ENCODE data around the gene ARHGDIB.

Gene ARHGDIB

GRCh38 chr12:14953752-14954151, 7.6 kb downstream of the ARHGDIB start:
- DNase-seq, result no peak

- peak; percentile 93 for DNase-seq
These were observed 9.0 kb downstream of the ARHGDIB start for GRCh38 chr12:14952299-14952921.

GRCh38 chr12:14951851-14952250, 9.6 kb downstream of the ARHGDIB start:
- no peak for DNase-seq

GRCh38 chr12:14950982-14951746, 10.2 kb downstream of the ARHGDIB start:
- peak; percentile 68 for DNase-seq

GRCh38 chr12:14950421-14950820, 11.0 kb downstream of the ARHGDIB start:
- no peak for DNase-seq

GRCh38 chr12:14949631-14950030, 11.8 kb downstream of the ARHGDIB start:
- DNase-seq, result no peak

GRCh38 chr12:14948672-14949071, 12.7 kb downstream of the ARHGDIB start:
- peak; percentile 92 for DNase-seq

GRCh38 chr12:14946861-14947260, 14.5 kb downstream of the ARHGDIB start:
- no peak for DNase-seq

GRCh38 chr12:14946162-14946561, 15.2 kb downstream of the ARHGDIB start:
- no peak for DNase-seq

- no peak for DNase-seq
These were observed 19.0 kb downstream of the ARHGDIB start for GRCh38 chr12:14942196-14942931.

- no peak for DNase-seq
These were observed 20.0 kb downstream of the ARHGDIB start for GRCh38 chr12:14941369-14941768.

- no peak for DNase-seq
These were observed 23.1 kb downstream of the ARHGDIB start, which contains the start of gene ERP27 for GRCh38 chr12:14938301-14938700. Gene ERP27 (minus strand): TSS chr12:14938537. CDS start chr12:14938508, 29 bp downstream.

- DNase-seq, result no peak
These were observed 23.7 kb downstream of the ARHGDIB start for GRCh38 chr12:14937689-14938088.

GRCh38 chr12:14937014-14937413, 24.4 kb downstream of the ARHGDIB start:
- no peak for DNase-seq

- no peak for DNase-seq
These were observed 25.1 kb downstream of the ARHGDIB start for GRCh38 chr12:14936224-14936861.

- DNase-seq, result no peak
These were observed 26.4 kb downstream of the ARHGDIB start for GRCh38 chr12:14935031-14935430.

- DNase-seq, result no peak
These were observed 26.9 kb downstream of the ARHGDIB start for GRCh38 chr12:14934511-14934910.

GRCh38 chr12:14931791-14932560, 29.4 kb downstream of the ARHGDIB start:
- no peak for DNase-seq

GRCh38 chr12:14931359-14931758, 30.0 kb downstream of the ARHGDIB start:
- no peak for DNase-seq

- no peak for DNase-seq
These were observed 31.1 kb downstream of the ARHGDIB start for GRCh38 chr12:14930299-14930698.

GRCh38 chr12:14928931-14929330, 32.5 kb downstream of the ARHGDIB start:
- no peak for DNase-seq

GRCh38 chr12:14927267-14927666, 34.1 kb downstream of the ARHGDIB start:
- no peak for DNase-seq

Data from CD4-positive, alpha-beta T cell treated with Interleukin-4 for 4 hours (primary cell).